GM23248 (cell line): ENCODE results near the gene ITIH2. TPM values are rescaled to one million over a fixed set of nuclear protein-coding genes. Genes with fewer than 3 reads are reported as not detected.
"Not testable (repeated sequence)": the region's sequence is repeated elsewhere in the genome, so short reads cannot be mapped to it uniquely, and the experiment has no call there.

Source experiments
- DNase-seq: peaks from one replicate; pipeline ENCODE4 v3.0.0-alpha.2; 2015
- H2AFZ ChIP-seq: fragments of 200-600 bp; sonication (generic); 2 replicates; pipeline ENCODE4 v1.6.1; 2016; ENCODE audit warnings: antibody characterized with exemption
- H3F3A ChIP-seq: fragments of 200-600 bp; sonication (generic); 2 replicates; pipeline ENCODE4 v1.6.1; 2016; ENCODE audit warnings: mild to moderate bottlenecking, antibody characterized with exemption, mixed run types; ENCODE audit not compliant: insufficient read depth
- H3K27ac ChIP-seq: fragments of 200-600 bp; sonication (generic); 2 replicates; pipeline ENCODE4 v1.5.1; 2016; ENCODE audit warnings: mild to moderate bottlenecking
- H3K27me3 ChIP-seq: fragments of 200-600 bp; sonication (generic); replicated peaks from 2 replicates; pipeline ENCODE4 v1.6.1; 2016; ENCODE audit warnings: mild to moderate bottlenecking; ENCODE audit not compliant: insufficient read depth
- H3K36me3 ChIP-seq: fragments of 200-600 bp; sonication (generic); 2 replicates; pipeline ENCODE4 v1.6.1; 2016; ENCODE audit warnings: low read depth, mild to moderate bottlenecking
- H3K4me1 ChIP-seq: fragments of 200-600 bp; sonication (generic); 2 replicates; pipeline ENCODE4 v1.6.1; 2016; ENCODE audit warnings: mild to moderate bottlenecking; ENCODE audit not compliant: insufficient read depth
- H3K4me2 ChIP-seq: fragments of 200-600 bp; sonication (generic); one replicate; pipeline ENCODE4 v1.6.1; 2016; ENCODE audit warnings: mild to moderate bottlenecking; ENCODE audit not compliant: unreplicated experiment
- H3K4me3 ChIP-seq: fragments of 200-600 bp; sonication (generic); 2 replicates; pipeline ENCODE4 v1.5.1; 2016; ENCODE audit warnings: mild to moderate bottlenecking
- H3K79me2 ChIP-seq: fragments of 200-600 bp; sonication (generic); 2 replicates; pipeline ENCODE4 v1.6.1; 2016; ENCODE audit warnings: mild to moderate bottlenecking; ENCODE audit not compliant: insufficient read depth
- H3K9ac ChIP-seq: fragments of 200-600 bp; sonication (generic); 2 replicates; pipeline ENCODE4 v1.6.1; 2016; ENCODE audit warnings: mild to moderate bottlenecking
- H3K9me2 ChIP-seq: fragments of 200-600 bp; sonication (generic); 2 replicates; pipeline ENCODE4 v1.6.1; 2016; ENCODE audit warnings: mixed run types, mild to moderate bottlenecking, moderate library complexity; ENCODE audit not compliant: insufficient read depth
- H3K9me3 ChIP-seq: fragments of 200-600 bp; sonication (generic); one replicate; pipeline ENCODE4 v1.6.1; 2017; ENCODE audit warnings: low read depth
- H4K20me1 ChIP-seq: fragments of 200-600 bp; sonication (generic); 2 replicates; pipeline ENCODE4 v1.6.0; 2016; ENCODE audit not compliant: insufficient read depth
- EZH2 ChIP-seq: fragments of 200-600 bp; sonication (generic); IDR thresholded peaks from 2 replicates; pipeline ENCODE4 v1.6.1; 2018; ENCODE audit warnings: antibody characterized with exemption, mild to moderate bottlenecking; ENCODE audit not compliant: insufficient read depth, poor library complexity, severe bottlenecking
- EZH2phosphoT487 ChIP-seq: fragments of 200-600 bp; sonication (generic); IDR thresholded peaks from 2 replicates; pipeline ENCODE4 v1.6.1; 2018; ENCODE audit warnings: antibody characterized with exemption, moderate library complexity, mild to moderate bottlenecking, low read depth; ENCODE audit not compliant: insufficient read depth
- WGBS, 2 experiments: methylation state at CpG; one replicate each; pipeline ENCODE4 v1.1.6; 2015 to 2017; ENCODE audit warnings: low lambda C conversion rate in 2 of 2, low coverage in 1 of 2; ENCODE audit errors: missing lambda C conversion rate in 2 of 2; 5-methylcytosine and 5-hydroxymethylcytosine counted together
- in situ Hi-C: fragments of 300-500 bp; cut with MboI; formaldehyde crosslinking; loops from 2 replicates; pipeline ENCODE4 v1.15.0; 2020
- polyA plus RNA-seq: library from polyadenylated mRNA; unstranded; fragments of >200 nt; fragmentation: Nextera tagmentation; extraction: Ambion mirVana; gene quantifications from 2 replicates; pipeline ENCODE4 v1.2.1, GENCODE V29; 2016
- total RNA-seq: library from RNA; depleted of rRNA; stranded (reverse); fragments of >200 nt; shearing (Covaris generic); gene quantifications from 2 replicates; pipeline ENCODE4 v1.2.3, GENCODE V29; 2014; rRNA removed

The ITIH2 gene
- total RNA-seq (not detected in 2 replicates), polyA plus RNA-seq (not detected in 2 replicates)

- 6 to 8% methylated on average over 4 of the region's 4 CpGs for WGBS, 2 experiments
Observed at GRCh38 chr10:7703140-7703539, at the start of gene ITIH2. TSS of gene ITIH2 (plus strand) at chr10:7703316. CDS start at chr10:7703435, 119 bp downstream.

GRCh38 chr10:7657079-7657478 lies 46.0 kb upstream of the ITIH2 start:
- in situ Hi-C loops, H3K9me3 ChIP-seq, H3K4me3 ChIP-seq, H3K4me1 ChIP-seq, H3F3A ChIP-seq, H3K9me2 ChIP-seq, H3K27ac ChIP-seq, H3K79me2 ChIP-seq, H3K27me3 ChIP-seq, H3K9ac ChIP-seq, H2AFZ ChIP-seq, DNase-seq, H4K20me1 ChIP-seq, H3K36me3 ChIP-seq, H3K4me2 ChIP-seq: not testable (repeated sequence)
- WGBS, 2 experiments = 2 to 4% methylated on average over 11 of the region's 11 CpGs

More at GRCh38 chr10:7703140-7703539, at the start of gene ITIH2:
- peaks cover 11% of the 10 kb centered on the region for H3K27me3 ChIP-seq
- H3K27ac ChIP-seq = no peak within 1 kb of the TSS
- H2AFZ ChIP-seq = no peak within 1 kb of the TSS
- H4K20me1 ChIP-seq = no peaks in the 10 kb centered on the region
- H3K9ac ChIP-seq = no peak within 1 kb of the TSS
- H3K4me2 ChIP-seq = no peak within 1 kb of the TSS
- TF ChIP-seq EZH2 (no peak), EZH2phosphoT487 (no peak)
- in situ Hi-C loops = no loop called here
- DNase-seq = no peak
- H3K4me3 ChIP-seq = no peak within 1 kb of the TSS
- H3K36me3 ChIP-seq = no peaks in the 10 kb centered on the region
- H3K79me2 ChIP-seq = no peaks in the 10 kb centered on the region
- no peaks in the 10 kb centered on the region for H3K9me2 ChIP-seq
- H3F3A ChIP-seq = no peaks in the 10 kb centered on the region
- no peaks in the 10 kb centered on the region for H3K4me1 ChIP-seq
- no peaks in the 10 kb centered on the region for H3K9me3 ChIP-seq

- H3K4me2 ChIP-seq = no peak overlapping the region
- no peak for TF ChIP-seq EZH2
- no peak for TF ChIP-seq EZH2phosphoT487
- H3K36me3 ChIP-seq = no peaks in the 10 kb centered on the region
- H3K9me2 ChIP-seq = no peaks in the 10 kb centered on the region
- no peak overlapping the region for H3K27ac ChIP-seq
- peak; percentile 13 for DNase-seq
- no peaks in the 10 kb centered on the region for H3F3A ChIP-seq
- H3K9ac ChIP-seq = no peak overlapping the region
- 4 to 5% methylated on average over 2 of the region's 2 CpGs for WGBS, 2 experiments
- no peak overlapping the region for H2AFZ ChIP-seq
- H3K4me1 ChIP-seq = no peaks in the 10 kb centered on the region
- no peaks in the 10 kb centered on the region for H4K20me1 ChIP-seq
- no peaks in the 10 kb centered on the region for H3K79me2 ChIP-seq
- H3K27me3 ChIP-seq = 0 out of 2 replicates have a peak, but pooled peaks cover 5% of the 10 kb centered on the region
- in situ Hi-C loops = no loop called here
- no peak overlapping the region for H3K4me3 ChIP-seq
- no peaks in the 10 kb centered on the region for H3K9me3 ChIP-seq
Observed at GRCh38 chr10:7657552-7657951, 45.6 kb upstream of the ITIH2 start.

- H4K20me1 ChIP-seq = no peaks in the 10 kb centered on the region
- peak; percentile 16 for DNase-seq
- 1 to 3% methylated on average over 4 of the region's 4 CpGs for WGBS, 2 experiments
- no peak overlapping the region for H3K27ac ChIP-seq
- H3K9me2 ChIP-seq = no peaks in the 10 kb centered on the region
- no peak overlapping the region for H3K4me2 ChIP-seq
- H3K4me3 ChIP-seq = no peak overlapping the region
- no peaks in the 10 kb centered on the region for H3K9me3 ChIP-seq
- no peak overlapping the region for H3K9ac ChIP-seq
- in situ Hi-C loops = no loop called here
- no peaks in the 10 kb centered on the region for H3K36me3 ChIP-seq
- peaks cover 19% of the 10 kb centered on the region; the same call in 1 of the 2 replicates for H3K27me3 ChIP-seq
- H3K79me2 ChIP-seq = no peaks in the 10 kb centered on the region
- no peaks in the 10 kb centered on the region for H3F3A ChIP-seq
- TF ChIP-seq EZH2phosphoT487 = no peak
- no peak for TF ChIP-seq EZH2
- H3K4me1 ChIP-seq = no peaks in the 10 kb centered on the region
- H2AFZ ChIP-seq = no peak overlapping the region
Observed at GRCh38 chr10:7659560-7659959, 43.6 kb upstream of the ITIH2 start.

GRCh38 chr10:7662522-7662921 lies 40.6 kb upstream of the ITIH2 start:
- H3K4me2 ChIP-seq = no peak overlapping the region
- no peaks in the 10 kb centered on the region for H3K79me2 ChIP-seq
- H3K9ac ChIP-seq = no peak overlapping the region
- H3K9me3 ChIP-seq = no peaks in the 10 kb centered on the region
- H3K27ac ChIP-seq = no peak overlapping the region
- no peaks in the 10 kb centered on the region for H3K36me3 ChIP-seq
- no peak for TF ChIP-seq EZH2
- no peak for TF ChIP-seq EZH2phosphoT487
- WGBS, 2 experiments = 14 to 20% methylated on average over 5 of the region's 5 CpGs
- H3K4me1 ChIP-seq = no peaks in the 10 kb centered on the region
- H3F3A ChIP-seq = no peaks in the 10 kb centered on the region
- no peak overlapping the region for H2AFZ ChIP-seq
- H3K4me3 ChIP-seq = no peak overlapping the region
- DNase-seq = peak; percentile 8
- peaks cover 35% of the 10 kb centered on the region for H3K27me3 ChIP-seq
- in situ Hi-C loops = no loop called here
- H4K20me1 ChIP-seq = no peaks in the 10 kb centered on the region
- H3K9me2 ChIP-seq = no peaks in the 10 kb centered on the region
